LNCAP (cell line): Measurements from ENCODE around the gene TRAM2.

Experiments used
- TF ChIP-seq, protein P1 (sequence below): fragments of 450-650 bp; IDR thresholded peaks from 2 replicates; pipeline ENCODE4 v1.5.1; 2017; ENCODE audit warnings: mild to moderate bottlenecking

Gene TRAM2, protein sequence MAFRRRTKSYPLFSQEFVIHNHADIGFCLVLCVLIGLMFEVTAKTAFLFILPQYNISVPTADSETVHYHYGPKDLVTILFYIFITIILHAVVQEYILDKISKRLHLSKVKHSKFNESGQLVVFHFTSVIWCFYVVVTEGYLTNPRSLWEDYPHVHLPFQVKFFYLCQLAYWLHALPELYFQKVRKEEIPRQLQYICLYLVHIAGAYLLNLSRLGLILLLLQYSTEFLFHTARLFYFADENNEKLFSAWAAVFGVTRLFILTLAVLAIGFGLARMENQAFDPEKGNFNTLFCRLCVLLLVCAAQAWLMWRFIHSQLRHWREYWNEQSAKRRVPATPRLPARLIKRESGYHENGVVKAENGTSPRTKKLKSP

DNA sequence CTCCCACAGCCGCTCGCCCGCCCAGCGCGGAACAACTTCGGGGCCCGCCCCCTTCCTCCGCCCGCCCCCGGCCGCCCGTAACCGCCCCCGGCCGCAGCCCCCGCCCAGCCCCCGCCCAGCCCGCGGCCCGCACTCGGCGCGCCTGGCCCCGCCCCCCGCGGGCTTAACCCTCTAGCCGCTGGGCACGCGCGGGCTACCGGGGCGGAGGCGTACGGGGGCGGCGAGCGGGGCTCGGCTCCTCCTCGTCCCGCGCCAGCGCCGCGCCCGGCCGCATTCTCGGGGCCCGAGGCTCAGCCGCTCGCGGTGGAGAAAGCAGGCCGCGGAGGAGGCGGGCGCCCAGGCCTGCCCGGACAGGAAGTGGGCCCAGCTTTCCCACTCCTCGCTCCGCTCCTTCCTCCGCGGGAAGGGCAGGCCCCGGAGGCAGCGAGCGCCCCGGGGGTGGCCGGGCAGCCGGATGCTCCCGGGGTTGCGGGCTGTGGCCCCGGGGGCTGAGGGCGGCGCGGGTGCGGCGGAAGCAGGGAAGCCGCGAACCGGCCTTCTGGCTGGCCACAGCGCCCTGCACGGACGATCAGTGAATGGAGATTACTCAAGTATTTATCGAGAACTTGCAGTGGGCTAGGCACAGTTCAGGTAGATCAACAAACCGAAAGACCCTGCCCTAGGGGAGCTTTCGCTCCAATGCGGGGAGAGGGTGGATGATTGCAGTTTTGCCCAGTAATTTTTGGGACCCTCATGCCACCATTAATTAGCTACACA, at the start of gene TRAM2:
TSS of gene TRAM2 (minus strand) at position 39 of the 756 bp plus-strand sequence. CDS start 145 bp downstream, outside the sequence.
- TF ChIP-seq, protein P1, sequence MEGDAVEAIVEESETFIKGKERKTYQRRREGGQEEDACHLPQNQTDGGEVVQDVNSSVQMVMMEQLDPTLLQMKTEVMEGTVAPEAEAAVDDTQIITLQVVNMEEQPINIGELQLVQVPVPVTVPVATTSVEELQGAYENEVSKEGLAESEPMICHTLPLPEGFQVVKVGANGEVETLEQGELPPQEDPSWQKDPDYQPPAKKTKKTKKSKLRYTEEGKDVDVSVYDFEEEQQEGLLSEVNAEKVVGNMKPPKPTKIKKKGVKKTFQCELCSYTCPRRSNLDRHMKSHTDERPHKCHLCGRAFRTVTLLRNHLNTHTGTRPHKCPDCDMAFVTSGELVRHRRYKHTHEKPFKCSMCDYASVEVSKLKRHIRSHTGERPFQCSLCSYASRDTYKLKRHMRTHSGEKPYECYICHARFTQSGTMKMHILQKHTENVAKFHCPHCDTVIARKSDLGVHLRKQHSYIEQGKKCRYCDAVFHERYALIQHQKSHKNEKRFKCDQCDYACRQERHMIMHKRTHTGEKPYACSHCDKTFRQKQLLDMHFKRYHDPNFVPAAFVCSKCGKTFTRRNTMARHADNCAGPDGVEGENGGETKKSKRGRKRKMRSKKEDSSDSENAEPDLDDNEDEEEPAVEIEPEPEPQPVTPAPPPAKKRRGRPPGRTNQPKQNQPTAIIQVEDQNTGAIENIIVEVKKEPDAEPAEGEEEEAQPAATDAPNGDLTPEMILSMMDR, result no peak

DNA sequence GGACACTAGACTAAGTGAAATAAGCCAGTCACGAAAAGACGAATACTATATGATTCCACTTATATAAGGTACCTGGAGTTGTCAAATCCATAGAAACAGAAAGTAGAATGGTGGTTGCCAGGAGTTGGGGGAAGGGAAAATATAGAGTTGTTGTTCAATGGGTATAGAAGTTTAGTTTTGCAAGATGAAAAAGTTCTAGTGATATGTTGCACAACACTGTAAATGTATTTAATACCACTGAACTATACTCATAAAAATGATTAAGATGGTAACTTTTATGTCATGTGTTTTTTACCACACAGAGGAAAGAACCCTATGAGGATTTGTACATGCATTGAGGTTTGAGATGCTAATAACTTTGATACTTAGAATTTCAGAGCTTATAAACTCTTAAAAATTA, 46.0 kb upstream of the TRAM2 start:
- TF ChIP-seq, protein P1, result no peak

DNA sequence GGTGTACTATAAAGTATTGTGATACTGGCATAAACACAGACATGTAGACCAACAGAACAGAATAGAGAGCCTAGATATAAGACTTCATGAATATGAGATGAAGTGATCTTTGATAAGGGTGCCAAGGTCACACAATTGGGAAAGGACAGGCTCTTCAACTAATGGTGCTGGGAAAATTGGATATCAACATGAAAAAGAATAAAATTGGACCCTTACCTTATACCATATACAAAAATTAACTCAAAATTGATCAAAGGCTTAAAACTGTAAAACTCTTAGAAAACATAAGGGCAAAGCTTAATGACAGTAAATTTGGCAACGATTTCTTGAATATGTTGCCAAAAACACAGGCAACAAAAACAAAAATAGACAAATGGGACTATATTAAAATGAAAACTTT, 44.8 kb upstream of the TRAM2 start:
- TF ChIP-seq, protein P1, result no peak

DNA sequence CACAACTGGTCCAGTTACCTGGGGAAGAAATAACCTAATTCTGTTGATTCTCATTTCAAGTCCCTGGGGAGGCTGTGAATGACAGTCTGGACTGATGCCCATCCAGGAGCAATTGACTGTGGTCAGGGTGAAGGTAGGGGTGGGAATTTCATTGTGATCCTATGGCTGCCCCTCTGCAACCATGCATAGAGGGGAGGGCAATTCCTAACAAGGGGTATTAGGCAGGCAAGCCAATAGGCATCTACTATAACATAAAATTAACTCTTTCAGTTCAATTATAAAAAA, 44.0 kb upstream of the TRAM2 start:
- TF ChIP-seq, protein P1, result no peak

DNA sequence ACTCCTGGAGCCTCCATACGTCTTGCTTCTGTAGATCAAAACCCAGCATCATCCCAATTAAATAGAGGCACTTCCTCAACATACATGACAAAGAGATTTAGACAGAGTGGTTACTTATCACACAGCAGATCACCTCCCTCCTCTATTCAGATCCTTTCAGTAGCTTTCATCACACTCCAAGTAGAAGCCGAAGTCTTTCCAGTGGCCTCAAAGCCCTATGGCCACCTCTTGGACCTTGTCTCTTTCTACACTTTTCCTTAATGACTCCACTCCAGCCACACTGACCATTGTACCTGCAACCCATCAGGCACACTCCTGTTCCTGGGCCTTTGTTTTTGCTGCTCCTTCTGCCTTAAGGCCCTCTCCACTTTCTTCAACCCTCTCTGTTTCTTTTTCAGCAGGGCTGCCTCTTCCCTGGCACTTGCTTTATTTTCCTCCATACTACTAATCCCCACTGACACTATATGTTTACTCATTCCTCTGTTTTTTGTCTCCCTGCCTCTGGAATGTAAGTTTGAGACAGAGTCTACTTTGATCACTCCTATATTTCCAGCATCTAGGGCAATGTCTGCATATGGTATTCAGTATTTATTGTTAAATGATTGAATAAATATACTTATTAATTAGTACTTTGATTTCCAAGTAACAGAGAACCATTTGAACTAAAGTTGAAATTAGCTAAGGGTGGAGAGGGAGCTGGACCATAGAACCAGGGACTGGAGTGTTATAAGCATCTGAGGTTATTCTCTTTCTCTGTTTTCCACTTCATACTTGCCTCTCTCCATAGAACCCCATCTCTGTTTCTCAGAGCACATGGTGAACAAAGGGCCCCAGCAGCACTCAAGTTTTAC, 43.4 kb upstream of the TRAM2 start:
- TF ChIP-seq, protein P1, result no peak

DNA sequence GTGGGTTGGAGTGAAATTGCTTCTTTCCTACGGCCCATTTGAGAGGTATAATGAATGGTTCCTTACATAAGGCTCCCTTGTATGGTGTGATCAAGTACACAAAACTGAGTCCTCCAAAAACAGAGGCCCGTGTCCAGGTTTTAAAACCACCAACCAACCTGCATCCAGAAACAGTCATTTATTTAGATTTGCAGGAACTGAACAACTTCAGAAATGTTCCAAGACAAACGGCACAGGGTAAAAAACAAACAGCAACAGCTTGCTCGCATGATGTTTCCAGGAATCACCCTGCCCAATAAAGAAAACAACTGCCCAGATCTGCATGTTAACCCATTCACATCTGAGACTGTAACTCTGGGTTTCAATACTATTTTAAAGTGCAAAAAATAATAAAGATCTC, 40.2 kb upstream of the TRAM2 start:
- TF ChIP-seq, protein P1, result no peak

DNA sequence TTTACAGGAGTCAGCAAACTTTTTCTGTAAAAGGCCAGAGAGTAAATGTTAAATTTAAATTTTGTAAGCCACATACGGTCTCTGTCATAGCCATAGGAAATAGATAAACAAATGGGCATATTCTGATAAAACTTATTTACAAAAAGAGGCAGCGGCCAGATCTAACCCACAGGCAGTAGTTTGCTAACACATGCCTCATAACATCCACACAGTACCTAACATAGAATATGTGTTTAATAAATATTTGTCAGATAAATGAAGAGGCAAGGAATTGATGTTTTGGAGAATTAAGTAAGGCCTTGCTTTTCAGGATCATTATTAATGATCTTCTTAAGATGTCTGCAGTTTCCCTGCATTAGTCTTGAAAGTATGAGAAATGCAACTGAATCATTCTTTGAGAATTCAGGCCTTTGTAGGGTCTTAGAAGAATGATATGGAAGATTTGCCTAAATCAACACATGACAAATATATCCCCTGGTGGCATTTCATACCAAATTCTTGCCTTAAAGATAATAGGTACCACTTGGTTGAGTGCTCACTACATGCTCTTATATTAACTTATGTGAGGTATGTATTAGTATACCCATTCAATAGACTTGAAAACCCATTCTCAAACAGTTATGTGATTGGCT, 39.3 kb upstream of the TRAM2 start:
- TF ChIP-seq, protein P1, result no peak
